Measurements from ENCODE around the gene ICAM2. TPM values are rescaled to one million over a fixed set of nuclear protein-coding genes. Genes with fewer than 3 reads are reported as not detected.

The ICAM2 gene
- polyA plus RNA-seq (2013, experiment 1 of 2): 0.70 TPM
- polyA plus RNA-seq (2013, experiment 2 of 2): 0.57 TPM

DNA sequence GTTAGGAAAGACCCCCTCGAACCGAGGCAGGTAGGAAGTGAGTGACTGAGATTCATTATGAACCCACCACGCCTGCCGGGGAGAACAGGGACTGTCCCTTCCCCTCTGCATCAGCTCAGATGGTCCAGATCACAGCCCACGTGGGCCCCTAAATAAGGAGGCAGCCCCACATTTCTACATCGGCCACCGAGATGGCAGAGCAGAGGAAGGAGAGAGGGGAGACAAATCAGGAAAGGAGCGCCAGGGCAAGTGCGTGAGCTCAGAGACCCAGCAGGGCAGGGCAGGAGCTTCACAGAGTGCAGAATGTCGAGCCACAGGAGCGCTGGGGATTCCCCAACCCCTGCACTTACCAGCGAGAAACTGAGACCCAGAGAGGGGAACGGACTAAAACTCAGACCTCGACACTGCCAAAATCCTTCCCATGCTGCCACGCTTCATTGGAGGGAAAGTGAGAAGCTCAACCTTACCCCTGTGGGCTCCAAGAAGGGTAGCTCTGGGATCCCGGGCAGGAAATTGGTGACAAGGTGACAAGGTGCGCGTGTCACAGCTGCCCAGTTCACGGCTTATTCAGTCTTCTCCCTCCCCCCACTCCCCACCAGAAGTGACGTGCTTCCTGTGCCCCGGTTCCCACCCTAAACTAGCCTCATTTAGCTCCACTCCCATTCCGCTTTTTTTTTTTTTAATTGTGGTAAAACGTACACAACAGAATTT, at the start of gene ICAM2:
TSS of gene ICAM2 (minus strand) at position 578 of the 711 bp plus-strand sequence. CDS start 13,942 bp downstream, outside the sequence.
- H3K4me1 ChIP-seq (ENCODE audit: control insufficient read depth, low read depth, low read length): no peaks in the 10 kb centered on the region
- H2BK5ac ChIP-seq (ENCODE audit: low read length): no peak within 1 kb of the TSS
- H3K27ac ChIP-seq (ENCODE audit: low read depth, low read length): no peak within 1 kb of the TSS
- no peak for DNase-seq
- H2AK5ac ChIP-seq (ENCODE audit: low read length): no peak within 1 kb of the TSS
- no peaks in the 10 kb centered on the region for H3K79me1 ChIP-seq (ENCODE audit: low read length)
- no peak within 1 kb of the TSS for H2BK120ac ChIP-seq (ENCODE audit: low read depth, low read length)
- H4K8ac ChIP-seq (ENCODE audit: low read depth, low read length): no peak within 1 kb of the TSS
- no peak within 1 kb of the TSS for H4K5ac ChIP-seq (ENCODE audit: low read length)
- no peak within 1 kb of the TSS for H3K23ac ChIP-seq (ENCODE audit: low read length)
- no peaks in the 10 kb centered on the region for H3K79me2 ChIP-seq (ENCODE audit: control insufficient read depth, insufficient read depth, low read length)
- peak within 1 kb of the TSS; percentile 50 for H3K56ac ChIP-seq (ENCODE audit: low read length)
- H3K4me2 ChIP-seq (ENCODE audit: low read length): peak within 1 kb of the TSS; percentile 67
- no peak within 1 kb of the TSS for H3K4ac ChIP-seq (ENCODE audit: low read depth, low read length)
- H3K36me3 ChIP-seq (ENCODE audit: control insufficient read depth, insufficient read depth, low read length): no peaks in the 10 kb centered on the region
- no peak within 1 kb of the TSS for H3K4me3 ChIP-seq (ENCODE audit: low read length)
- peak within 1 kb of the TSS; percentile 45 for H3K9ac ChIP-seq (ENCODE audit: low read length)
- H3K27me3 ChIP-seq (ENCODE audit: insufficient read depth, low read length, poor library complexity): no peaks in the 10 kb centered on the region
- no CpG with 5 or more reads among the region's 23 CpGs for WGBS (ENCODE audit: extremely low coverage, insufficient coverage, low lambda C conversion rate)
- no peak within 1 kb of the TSS for H3K18ac ChIP-seq (ENCODE audit: low read length)
- no peak within 1 kb of the TSS for H2BK15ac ChIP-seq (replicated peaks; ENCODE audit: low read depth)

DNA sequence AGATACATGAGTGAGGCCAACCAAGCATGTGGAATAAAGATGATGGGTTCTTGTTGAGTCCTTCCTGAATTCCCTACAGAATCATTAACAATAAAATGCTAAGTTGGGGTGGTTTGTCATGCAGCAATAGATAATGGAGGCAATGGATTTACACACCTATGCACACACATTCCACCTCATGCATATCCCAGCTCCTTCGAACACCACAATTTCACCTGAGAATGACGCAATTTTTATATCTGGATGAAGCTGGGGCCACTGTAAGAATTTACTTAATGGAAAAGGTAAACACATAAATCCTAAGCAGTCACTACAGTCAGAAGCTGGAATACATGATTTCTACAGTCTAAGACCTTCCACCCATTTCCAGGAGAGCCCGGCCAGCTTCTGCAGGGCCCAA, 49.8 kb upstream of the ICAM2 start:
- Histone ChIP-seq H2BK5ac (ENCODE audit: low read length) (no peak overlapping the region), H2BK15ac (replicated peaks; ENCODE audit: low read depth) (no peak overlapping the region), H3K27me3 (ENCODE audit: insufficient read depth, low read length, poor library complexity) (no peaks in the 10 kb centered on the region), H4K5ac (ENCODE audit: low read length) (no peak overlapping the region), H2BK120ac (ENCODE audit: low read depth, low read length) (no peak overlapping the region), H3K27ac (ENCODE audit: low read depth, low read length) (no peak overlapping the region), H3K36me3 (ENCODE audit: control insufficient read depth, insufficient read depth, low read length) (no peaks in the 10 kb centered on the region), H3K23ac (ENCODE audit: low read length) (no peak overlapping the region), H3K4me3 (ENCODE audit: low read length) (no peak overlapping the region), H3K9ac (ENCODE audit: low read length) (no peak overlapping the region), H3K79me1 (ENCODE audit: low read length) (no peaks in the 10 kb centered on the region), H4K8ac (ENCODE audit: low read depth, low read length) (no peak overlapping the region), H2AK5ac (ENCODE audit: low read length) (no peak overlapping the region), H3K18ac (ENCODE audit: low read length) (no peak overlapping the region), H3K4me1 (ENCODE audit: control insufficient read depth, low read depth, low read length) (no peaks in the 10 kb centered on the region), H3K56ac (ENCODE audit: low read length) (no peak overlapping the region), H3K4me2 (ENCODE audit: low read length) (no peak overlapping the region), H3K79me2 (ENCODE audit: control insufficient read depth, insufficient read depth, low read length) (no peaks in the 10 kb centered on the region), H3K4ac (ENCODE audit: low read depth, low read length) (no peak overlapping the region)
- DNase-seq: no peak
- no CpG with 5 or more reads among the region's 3 CpGs for WGBS (ENCODE audit: extremely low coverage, insufficient coverage, low lambda C conversion rate)

DNA sequence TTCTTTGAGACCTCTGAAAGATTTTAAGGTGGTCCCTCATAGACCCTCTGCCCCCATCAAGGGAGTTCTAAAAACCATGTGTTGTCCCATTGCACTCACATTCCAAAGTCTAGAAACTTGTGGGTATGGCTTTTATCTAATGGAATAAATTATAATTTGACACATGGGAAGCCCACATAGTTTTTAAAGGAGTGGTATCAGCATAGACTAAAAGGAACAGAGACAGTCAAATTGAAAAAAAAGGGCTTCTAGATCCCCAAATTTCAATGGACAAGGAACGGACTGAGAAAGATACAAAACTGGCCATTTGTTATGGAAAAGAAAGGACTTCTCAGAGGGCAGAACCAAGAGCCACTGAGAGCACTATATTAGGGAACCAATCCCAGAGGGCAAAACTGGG, 48.7 kb upstream of the ICAM2 start:
- Histone ChIP-seq H3K79me1 (ENCODE audit: low read length) (no peaks in the 10 kb centered on the region), H3K36me3 (ENCODE audit: control insufficient read depth, insufficient read depth, low read length) (no peaks in the 10 kb centered on the region), H3K4me3 (ENCODE audit: low read length) (no peak overlapping the region), H3K27me3 (ENCODE audit: insufficient read depth, low read length, poor library complexity) (no peaks in the 10 kb centered on the region), H3K9ac (ENCODE audit: low read length) (no peak overlapping the region), H4K5ac (ENCODE audit: low read length) (no peak overlapping the region), H2BK5ac (ENCODE audit: low read length) (no peak overlapping the region), H3K4me2 (ENCODE audit: low read length) (no peak overlapping the region), H3K4ac (ENCODE audit: low read depth, low read length) (no peak overlapping the region), H3K23ac (ENCODE audit: low read length) (no peak overlapping the region), H3K18ac (ENCODE audit: low read length) (no peak overlapping the region), H2BK15ac (replicated peaks; ENCODE audit: low read depth) (no peak overlapping the region), H3K27ac (ENCODE audit: low read depth, low read length) (no peak overlapping the region), H3K79me2 (ENCODE audit: control insufficient read depth, insufficient read depth, low read length) (no peaks in the 10 kb centered on the region), H3K56ac (ENCODE audit: low read length) (no peak overlapping the region), H4K8ac (ENCODE audit: low read depth, low read length) (no peak overlapping the region), H3K4me1 (ENCODE audit: control insufficient read depth, low read depth, low read length) (peaks cover under 1% of the 10 kb centered on the region), H2AK5ac (ENCODE audit: low read length) (no peak overlapping the region), H2BK120ac (ENCODE audit: low read depth, low read length) (no peak overlapping the region)
- WGBS (ENCODE audit: extremely low coverage, insufficient coverage, low lambda C conversion rate): no CpG with 5 or more reads among the region's 1 CpG
- no peak for DNase-seq

DNA sequence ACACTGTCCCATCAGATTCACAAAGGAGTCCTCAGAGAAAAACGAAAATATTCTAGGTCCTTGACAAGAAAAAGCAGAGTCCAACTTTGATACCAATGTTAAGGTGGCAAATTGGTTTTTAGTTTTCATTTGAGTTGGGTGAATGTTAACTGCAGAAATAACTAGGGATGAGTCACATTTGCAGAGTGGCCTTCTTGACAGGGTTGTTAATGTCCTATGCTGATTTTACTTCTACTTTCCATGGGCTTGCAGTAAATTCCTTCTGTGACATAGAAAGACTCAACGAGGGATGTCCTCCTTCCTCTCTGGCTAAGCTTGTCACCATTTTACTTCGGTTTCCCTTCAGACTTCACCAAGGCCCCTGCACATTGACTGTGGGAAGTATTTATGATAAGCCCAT, 47.2 kb upstream of the ICAM2 start:
- no peak overlapping the region for H2AK5ac ChIP-seq (ENCODE audit: low read length)
- H2BK120ac ChIP-seq (ENCODE audit: low read depth, low read length): no peak overlapping the region
- H3K56ac ChIP-seq (ENCODE audit: low read length): no peak overlapping the region
- DNase-seq: no peak
- no peaks in the 10 kb centered on the region for H3K27me3 ChIP-seq (ENCODE audit: insufficient read depth, low read length, poor library complexity)
- no peak overlapping the region for H3K9ac ChIP-seq (ENCODE audit: low read length)
- H3K18ac ChIP-seq (ENCODE audit: low read length): no peak overlapping the region
- peaks cover 3% of the 10 kb centered on the region for H3K4me1 ChIP-seq (ENCODE audit: control insufficient read depth, low read depth, low read length)
- no peak overlapping the region for H3K4me3 ChIP-seq (ENCODE audit: low read length)
- H4K8ac ChIP-seq (ENCODE audit: low read depth, low read length): no peak overlapping the region
- no CpG with 5 or more reads among the region's 3 CpGs for WGBS (ENCODE audit: extremely low coverage, insufficient coverage, low lambda C conversion rate)
- no peak overlapping the region for H3K4me2 ChIP-seq (ENCODE audit: low read length)
- H2BK5ac ChIP-seq (ENCODE audit: low read length): no peak overlapping the region
- no peaks in the 10 kb centered on the region for H3K79me1 ChIP-seq (ENCODE audit: low read length)
- H3K4ac ChIP-seq (ENCODE audit: low read depth, low read length): no peak overlapping the region
- no peaks in the 10 kb centered on the region for H3K36me3 ChIP-seq (ENCODE audit: control insufficient read depth, insufficient read depth, low read length)
- H3K27ac ChIP-seq (ENCODE audit: low read depth, low read length): no peak overlapping the region
- no peak overlapping the region for H2BK15ac ChIP-seq (replicated peaks; ENCODE audit: low read depth)
- H3K79me2 ChIP-seq (ENCODE audit: control insufficient read depth, insufficient read depth, low read length): no peaks in the 10 kb centered on the region
- no peak overlapping the region for H3K23ac ChIP-seq (ENCODE audit: low read length)
- H4K5ac ChIP-seq (ENCODE audit: low read length): no peak overlapping the region

DNA sequence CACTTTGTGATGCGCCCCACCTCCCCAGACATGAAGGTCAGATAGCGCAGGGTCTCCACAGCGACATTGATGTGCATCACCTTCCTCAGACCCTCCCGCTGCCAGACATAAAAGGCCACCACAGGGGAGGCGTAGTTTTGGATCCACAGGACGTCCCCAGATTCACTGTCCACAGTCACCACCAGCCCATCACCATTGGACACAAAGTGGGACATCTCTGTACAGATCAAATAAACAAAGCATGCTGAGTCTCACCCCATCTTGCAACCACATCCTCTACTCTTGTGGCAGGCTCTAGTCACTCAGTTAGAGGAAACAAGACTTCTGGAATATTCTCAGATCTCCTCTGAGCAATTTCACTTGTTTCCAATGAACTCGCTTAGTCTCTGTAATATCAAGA, 46.3 kb upstream of the ICAM2 start:
- H3K23ac ChIP-seq (ENCODE audit: low read length): no peak overlapping the region
- H3K36me3 ChIP-seq (ENCODE audit: control insufficient read depth, insufficient read depth, low read length): no peaks in the 10 kb centered on the region
- no peak overlapping the region for H4K8ac ChIP-seq (ENCODE audit: low read depth, low read length)
- H3K4ac ChIP-seq (ENCODE audit: low read depth, low read length): no peak overlapping the region
- H3K4me1 ChIP-seq (ENCODE audit: control insufficient read depth, low read depth, low read length): peaks cover 3% of the 10 kb centered on the region
- H3K56ac ChIP-seq (ENCODE audit: low read length): no peak overlapping the region
- H2AK5ac ChIP-seq (ENCODE audit: low read length): no peak overlapping the region
- no peak overlapping the region for H2BK15ac ChIP-seq (replicated peaks; ENCODE audit: low read depth)
- no peak overlapping the region for H2BK120ac ChIP-seq (ENCODE audit: low read depth, low read length)
- no peaks in the 10 kb centered on the region for H3K79me2 ChIP-seq (ENCODE audit: control insufficient read depth, insufficient read depth, low read length)
- H3K79me1 ChIP-seq (ENCODE audit: low read length): no peaks in the 10 kb centered on the region
- H4K5ac ChIP-seq (ENCODE audit: low read length): no peak overlapping the region
- no peak overlapping the region for H3K27ac ChIP-seq (ENCODE audit: low read depth, low read length)
- no peak overlapping the region for H3K4me2 ChIP-seq (ENCODE audit: low read length)
- no peak overlapping the region for H3K18ac ChIP-seq (ENCODE audit: low read length)
- H3K4me3 ChIP-seq (ENCODE audit: low read length): no peak overlapping the region
- DNase-seq: no peak
- no peak overlapping the region for H2BK5ac ChIP-seq (ENCODE audit: low read length)
- H3K27me3 ChIP-seq (ENCODE audit: insufficient read depth, low read length, poor library complexity): no peaks in the 10 kb centered on the region
- H3K9ac ChIP-seq (ENCODE audit: low read length): no peak overlapping the region
- no CpG with 5 or more reads among the region's 7 CpGs for WGBS (ENCODE audit: extremely low coverage, insufficient coverage, low lambda C conversion rate)

DNA sequence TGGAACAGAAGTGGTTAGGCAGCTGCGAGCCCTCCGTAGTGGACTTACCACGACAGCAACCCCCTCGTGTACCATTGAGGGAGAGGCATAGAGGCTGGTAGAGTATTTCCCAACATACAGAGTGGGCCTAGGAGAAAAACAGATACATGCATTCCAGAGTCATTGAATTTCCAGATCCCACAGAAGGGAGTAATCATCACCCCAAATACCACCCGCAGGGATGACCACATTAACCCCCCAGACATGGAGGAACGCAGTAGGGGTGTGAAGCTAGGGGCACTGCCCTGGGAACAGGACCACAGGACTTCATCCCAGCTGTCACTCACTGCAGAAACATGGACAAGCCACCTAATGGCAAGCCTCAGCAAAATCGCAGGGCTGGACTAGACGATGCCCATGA, 44.7 kb upstream of the ICAM2 start:
- peaks cover 3% of the 10 kb centered on the region for H3K4me1 ChIP-seq (ENCODE audit: control insufficient read depth, low read depth, low read length)
- no peak for DNase-seq
- H2BK15ac ChIP-seq (replicated peaks; ENCODE audit: low read depth): no peak overlapping the region
- no CpG with 5 or more reads among the region's 8 CpGs for WGBS (ENCODE audit: extremely low coverage, insufficient coverage, low lambda C conversion rate)
- no peak overlapping the region for H3K4me2 ChIP-seq (ENCODE audit: low read length)
- no peak overlapping the region for H4K8ac ChIP-seq (ENCODE audit: low read depth, low read length)
- no peaks in the 10 kb centered on the region for H3K79me2 ChIP-seq (ENCODE audit: control insufficient read depth, insufficient read depth, low read length)
- H3K27me3 ChIP-seq (ENCODE audit: insufficient read depth, low read length, poor library complexity): no peaks in the 10 kb centered on the region
- no peak overlapping the region for H3K9ac ChIP-seq (ENCODE audit: low read length)
- H2AK5ac ChIP-seq (ENCODE audit: low read length): no peak overlapping the region
- no peak overlapping the region for H3K18ac ChIP-seq (ENCODE audit: low read length)
- no peak overlapping the region for H3K27ac ChIP-seq (ENCODE audit: low read depth, low read length)
- no peak overlapping the region for H4K5ac ChIP-seq (ENCODE audit: low read length)
- H3K4me3 ChIP-seq (ENCODE audit: low read length): no peak overlapping the region
- no peaks in the 10 kb centered on the region for H3K79me1 ChIP-seq (ENCODE audit: low read length)
- no peak overlapping the region for H2BK120ac ChIP-seq (ENCODE audit: low read depth, low read length)
- no peaks in the 10 kb centered on the region for H3K36me3 ChIP-seq (ENCODE audit: control insufficient read depth, insufficient read depth, low read length)
- H3K4ac ChIP-seq (ENCODE audit: low read depth, low read length): no peak overlapping the region
- no peak overlapping the region for H2BK5ac ChIP-seq (ENCODE audit: low read length)
- no peak overlapping the region for H3K23ac ChIP-seq (ENCODE audit: low read length)
- no peak overlapping the region for H3K56ac ChIP-seq (ENCODE audit: low read length)

All from mesendoderm (in vitro differentiated cells).